ENCODE measurements around the gene ZBTB38. TPM values are rescaled to one million over a fixed set of nuclear protein-coding genes. Genes with fewer than 3 reads are reported as not detected.

ZBTB38 gene
- total RNA-seq, 2 experiments from 2014 or later, result 27.8 to 29.6 TPM

- Mint-ChIP-seq H3K36me3 (ENCODE audit: low read depth) (peaks cover 28% of the 10 kb centered on the region), H3K4me3 (peak overlapping the region; percentile 70), H3K27me3 (ENCODE audit: low read depth) (no peaks in the 10 kb centered on the region), H3K27ac (no peak overlapping the region), H3K4me1 (ENCODE audit: low read depth) (peaks cover 34% of the 10 kb centered on the region), H3K9me3 (ENCODE audit: insufficient read depth) (peaks cover 7% of the 10 kb centered on the region)
- POLR2A ChIA-PET, result interaction anchor here (0.9 to 1.2 kb wide), 3 partner anchors 11 to 89 kb away, joined by 3 to 6 read pairs (median 4); no protein-coding TSS in a partner anchor
- no peak for ATAC-seq
- DNase-seq, result no peak
- CTCF ChIA-PET, result interaction anchor here (0.6 to 1.8 kb wide), 11 partner anchors 12 to 170 kb away, joined by 3 to 8 read pairs (median 5); partner anchors contain the start of gene PXYLP1
Measured at GRCh38 chr3:141401095-141401494, 32.8 kb downstream of the ZBTB38 start.

GRCh38 chr3:141401573-141402475 is 33.5 kb downstream of the ZBTB38 start:
- ChIA-PET CTCF (interaction anchor here (0.8 to 3.4 kb wide), 9 partner anchors 11 to 170 kb away, joined by 3 to 14 read pairs (median 6); partner anchors contain the start of gene PXYLP1), POLR2A (interaction anchor here (0.9 to 3.6 kb wide), 2 partner anchors 11 kb away, joined by 6 to 22 read pairs; no protein-coding TSS in a partner anchor)
- DNase-seq (peak; percentile 50), ATAC-seq (peak; percentile 91)
- H3K9me3 Mint-ChIP-seq (ENCODE audit: insufficient read depth), result peaks cover 7% of the 10 kb centered on the region
- no peaks in the 10 kb centered on the region for H3K27me3 Mint-ChIP-seq (ENCODE audit: low read depth)
- H3K4me1 Mint-ChIP-seq (ENCODE audit: low read depth), result peaks cover 35% of the 10 kb centered on the region
- H3K27ac Mint-ChIP-seq, result peak overlapping the region; percentile 83
- H3K36me3 Mint-ChIP-seq (ENCODE audit: low read depth), result peaks cover 35% of the 10 kb centered on the region
- peak overlapping the region; percentile 70 for H3K4me3 Mint-ChIP-seq

GRCh38 chr3:141402476-141403171 is 34.3 kb downstream of the ZBTB38 start:
- ChIA-PET CTCF (interaction anchor here (0.9 to 3.4 kb wide), 6 partner anchors 10 to 42 kb away, joined by 3 to 14 read pairs (median 6); no protein-coding TSS in a partner anchor), POLR2A (interaction anchor here (0.6 to 3.6 kb wide), 3 partner anchors 10 to 136 kb away, joined by 4 to 22 read pairs (median 6); no protein-coding TSS in a partner anchor)
- Mint-ChIP-seq H3K36me3 (ENCODE audit: low read depth) (peaks cover 33% of the 10 kb centered on the region), H3K27me3 (ENCODE audit: low read depth) (no peaks in the 10 kb centered on the region), H3K4me3 (peak overlapping the region; percentile 86), H3K9me3 (ENCODE audit: insufficient read depth) (peaks cover under 1% of the 10 kb centered on the region), H3K27ac (peak overlapping the region; percentile 89), H3K4me1 (ENCODE audit: low read depth) (peaks cover 35% of the 10 kb centered on the region)
- DNase-seq (peak; percentile 60), ATAC-seq (peak; percentile 78)

GRCh38 chr3:141403576-141403975 is 35.3 kb downstream of the ZBTB38 start:
- peaks cover 38% of the 10 kb centered on the region for H3K36me3 Mint-ChIP-seq (ENCODE audit: low read depth)
- POLR2A ChIA-PET, result interaction anchor here (0.9 to 3.6 kb wide), 3 partner anchors 9 to 137 kb away, joined by 3 to 22 read pairs (median 4); no protein-coding TSS in a partner anchor
- CTCF ChIA-PET, result interaction anchor here (0.9 to 3.4 kb wide), 8 partner anchors 9 to 51 kb away, joined by 3 to 14 read pairs (median 8); no protein-coding TSS in a partner anchor
- DNase-seq (no peak), ATAC-seq (no peak)
- H3K27ac Mint-ChIP-seq, result peak overlapping the region; percentile 17
- no peaks in the 10 kb centered on the region for H3K27me3 Mint-ChIP-seq (ENCODE audit: low read depth)
- H3K4me3 Mint-ChIP-seq, result peak overlapping the region; percentile 86
- H3K4me1 Mint-ChIP-seq (ENCODE audit: low read depth), result peaks cover 37% of the 10 kb centered on the region
- no peaks in the 10 kb centered on the region for H3K9me3 Mint-ChIP-seq (ENCODE audit: insufficient read depth)

- no peak overlapping the region for H3K27ac Mint-ChIP-seq
- ATAC-seq (no peak), DNase-seq (no peak)
- POLR2A ChIA-PET, result interaction anchor here (0.7 to 3.6 kb wide), 2 partner anchors 8 to 43 kb away, joined by 3 to 22 read pairs; no protein-coding TSS in a partner anchor
- CTCF ChIA-PET, result interaction anchor here (0.9 to 3.4 kb wide), 5 partner anchors 8 to 93 kb away, joined by 3 to 14 read pairs (median 4); no protein-coding TSS in a partner anchor
- no peaks in the 10 kb centered on the region for H3K27me3 Mint-ChIP-seq (ENCODE audit: low read depth)
- peaks cover 48% of the 10 kb centered on the region for H3K36me3 Mint-ChIP-seq (ENCODE audit: low read depth)
- no peaks in the 10 kb centered on the region for H3K9me3 Mint-ChIP-seq (ENCODE audit: insufficient read depth)
- H3K4me3 Mint-ChIP-seq, result no peak overlapping the region
- peaks cover 44% of the 10 kb centered on the region for H3K4me1 Mint-ChIP-seq (ENCODE audit: low read depth)
Measured at GRCh38 chr3:141405025-141405424, 36.7 kb downstream of the ZBTB38 start.

- no peaks in the 10 kb centered on the region for H3K27me3 Mint-ChIP-seq (ENCODE audit: low read depth)
Measured at GRCh38 chr3:141405591-141405990, 37.3 kb downstream of the ZBTB38 start.

GRCh38 chr3:141406265-141406664 is 38.0 kb downstream of the ZBTB38 start:
- ChIA-PET CTCF (interaction anchor here (0.9 kb wide), 1 partner anchor 35 kb away, joined by 3 read pairs; no protein-coding TSS in a partner anchor), POLR2A (no interaction called here)
- Mint-ChIP-seq H3K36me3 (ENCODE audit: low read depth) (peaks cover 52% of the 10 kb centered on the region), H3K27me3 (ENCODE audit: low read depth) (no peaks in the 10 kb centered on the region), H3K27ac (peak overlapping the region; percentile 0), H3K4me3 (no peak overlapping the region), H3K4me1 (ENCODE audit: low read depth) (peaks cover 50% of the 10 kb centered on the region), H3K9me3 (ENCODE audit: insufficient read depth) (no peaks in the 10 kb centered on the region)
- ATAC-seq, result no peak
- no peak for DNase-seq

More at GRCh38 chr3:141405591-141405990, 37.3 kb downstream of the ZBTB38 start:
- ATAC-seq, result no peak
- POLR2A ChIA-PET, result interaction anchor here (0.6 to 3.6 kb wide), 3 partner anchors 7 to 75 kb away, joined by 3 to 22 read pairs (median 3); no protein-coding TSS in a partner anchor
- DNase-seq, result no peak
- Mint-ChIP-seq H3K9me3 (ENCODE audit: insufficient read depth) (no peaks in the 10 kb centered on the region), H3K4me3 (no peak overlapping the region), H3K36me3 (ENCODE audit: low read depth) (peaks cover 52% of the 10 kb centered on the region), H3K27ac (no peak overlapping the region), H3K4me1 (ENCODE audit: low read depth) (peaks cover 47% of the 10 kb centered on the region)
- CTCF ChIA-PET, result interaction anchor here (1.0 to 1.2 kb wide), 3 partner anchors 36 to 94 kb away, joined by 3 to 6 read pairs (median 4); no protein-coding TSS in a partner anchor

- ATAC-seq (no peak), DNase-seq (no peak)
- POLR2A ChIA-PET, result no interaction called here
- peaks cover 55% of the 10 kb centered on the region for H3K4me1 Mint-ChIP-seq (ENCODE audit: low read depth)
- CTCF ChIA-PET, result interaction anchor here (0.9 kb wide), 1 partner anchor 34 kb away, joined by 3 read pairs; no protein-coding TSS in a partner anchor
- H3K27ac Mint-ChIP-seq, result no peak overlapping the region
- H3K9me3 Mint-ChIP-seq (ENCODE audit: insufficient read depth), result no peaks in the 10 kb centered on the region
- H3K27me3 Mint-ChIP-seq (ENCODE audit: low read depth), result no peaks in the 10 kb centered on the region
- no peak overlapping the region for H3K4me3 Mint-ChIP-seq
- peaks cover 52% of the 10 kb centered on the region for H3K36me3 Mint-ChIP-seq (ENCODE audit: low read depth)
Measured at GRCh38 chr3:141407047-141407446, 38.7 kb downstream of the ZBTB38 start.

GRCh38 chr3:141407825-141408224 is 39.5 kb downstream of the ZBTB38 start:
- Mint-ChIP-seq H3K27ac (no peak overlapping the region), H3K4me3 (no peak overlapping the region), H3K4me1 (ENCODE audit: low read depth) (peaks cover 62% of the 10 kb centered on the region), H3K9me3 (ENCODE audit: insufficient read depth) (no peaks in the 10 kb centered on the region), H3K27me3 (ENCODE audit: low read depth) (no peaks in the 10 kb centered on the region), H3K36me3 (ENCODE audit: low read depth) (peaks cover 53% of the 10 kb centered on the region)
- ChIA-PET CTCF (no interaction called here), POLR2A (interaction anchor here (0.7 kb wide), 1 partner anchor 80 kb away, joined by 3 read pairs; no protein-coding TSS in a partner anchor)
- DNase-seq (no peak), ATAC-seq (no peak)

GRCh38 chr3:141408596-141408995 is 40.3 kb downstream of the ZBTB38 start:
- ATAC-seq (no peak), DNase-seq (no peak)
- Mint-ChIP-seq H3K4me3 (no peak overlapping the region), H3K9me3 (ENCODE audit: insufficient read depth) (no peaks in the 10 kb centered on the region), H3K27me3 (ENCODE audit: low read depth) (no peaks in the 10 kb centered on the region), H3K4me1 (ENCODE audit: low read depth) (peaks cover 65% of the 10 kb centered on the region), H3K36me3 (ENCODE audit: low read depth) (peaks cover 60% of the 10 kb centered on the region), H3K27ac (peak overlapping the region; percentile 33)
- CTCF ChIA-PET, result no interaction called here
- POLR2A ChIA-PET, result interaction anchor here (0.7 kb wide), 1 partner anchor 79 kb away, joined by 3 read pairs; no protein-coding TSS in a partner anchor

GRCh38 chr3:141409940-141410241 is 41.6 kb downstream of the ZBTB38 start:
- CTCF ChIA-PET, result interaction anchor here (1.1 to 4.6 kb wide), 7 partner anchors 12 to 105 kb away, joined by 3 to 32 read pairs (median 4); no protein-coding TSS in a partner anchor
- DNase-seq, result no peak
- H3K27me3 Mint-ChIP-seq (ENCODE audit: low read depth), result no peaks in the 10 kb centered on the region
- POLR2A ChIA-PET, result interaction anchor here (1.2 kb wide), 1 partner anchor 21 kb away, joined by 3 read pairs; no protein-coding TSS in a partner anchor
- peak overlapping the region; percentile 24 for H3K4me3 Mint-ChIP-seq
- H3K4me1 Mint-ChIP-seq (ENCODE audit: low read depth), result peaks cover 68% of the 10 kb centered on the region
- H3K27ac Mint-ChIP-seq, result peak overlapping the region; percentile 97
- H3K9me3 Mint-ChIP-seq (ENCODE audit: insufficient read depth), result no peaks in the 10 kb centered on the region
- peaks cover 60% of the 10 kb centered on the region for H3K36me3 Mint-ChIP-seq (ENCODE audit: low read depth)
- ATAC-seq, result no peak

Measured in activated CD8-positive, alpha-beta T cell treated with anti-CD3 and anti-CD28 coated beads, Interleukin-2, amount 10 ng/mL, durations not matched to agents 7 days and 5 days (primary cell).